HG02798 (cell line): Measurements from ENCODE around the gene PARP11.

Experiments
- ATAC-seq: cut with Tn5 transposase; IDR thresholded peaks from one replicate; pipeline ENCODE4 v1.9.1; 2021; ENCODE audit warnings: mild to moderate bottlenecking; ENCODE audit not compliant: unreplicated experiment, poor library complexity

PARP11 gene, protein sequence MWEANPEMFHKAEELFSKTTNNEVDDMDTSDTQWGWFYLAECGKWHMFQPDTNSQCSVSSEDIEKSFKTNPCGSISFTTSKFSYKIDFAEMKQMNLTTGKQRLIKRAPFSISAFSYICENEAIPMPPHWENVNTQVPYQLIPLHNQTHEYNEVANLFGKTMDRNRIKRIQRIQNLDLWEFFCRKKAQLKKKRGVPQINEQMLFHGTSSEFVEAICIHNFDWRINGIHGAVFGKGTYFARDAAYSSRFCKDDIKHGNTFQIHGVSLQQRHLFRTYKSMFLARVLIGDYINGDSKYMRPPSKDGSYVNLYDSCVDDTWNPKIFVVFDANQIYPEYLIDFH

GRCh38 chr12:3872800-3873636 lies at the start of gene PARP11:
Gene PARP11, minus strand, starts transcription at chr12:3873399. Its CDS starts 170 bp downstream, at chr12:3873229.
- peak; percentile 98 for ATAC-seq

- ATAC-seq = no peak
Measured at GRCh38 chr12:3922033-3922432, 48.8 kb upstream of the PARP11 start.

GRCh38 chr12:3921526-3921925 lies 48.3 kb upstream of the PARP11 start:
- ATAC-seq = no peak

DNA sequence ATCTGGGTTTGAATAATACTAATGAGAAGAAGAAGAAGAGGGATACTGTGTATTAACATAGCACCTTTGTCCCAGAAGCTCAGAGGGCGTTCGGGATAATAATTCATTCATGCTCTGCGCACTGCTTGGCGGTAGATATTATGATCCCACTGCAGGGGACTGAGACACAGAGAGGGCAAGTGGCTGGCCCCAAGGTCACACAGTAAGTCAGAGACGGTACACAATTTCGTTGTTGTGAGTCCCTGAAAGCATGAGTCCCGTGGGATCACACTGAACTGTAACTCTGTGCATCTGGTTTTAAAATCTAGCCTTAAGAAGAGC lies 47.9 kb upstream of the PARP11 start:
- ATAC-seq = no peak

DNA sequence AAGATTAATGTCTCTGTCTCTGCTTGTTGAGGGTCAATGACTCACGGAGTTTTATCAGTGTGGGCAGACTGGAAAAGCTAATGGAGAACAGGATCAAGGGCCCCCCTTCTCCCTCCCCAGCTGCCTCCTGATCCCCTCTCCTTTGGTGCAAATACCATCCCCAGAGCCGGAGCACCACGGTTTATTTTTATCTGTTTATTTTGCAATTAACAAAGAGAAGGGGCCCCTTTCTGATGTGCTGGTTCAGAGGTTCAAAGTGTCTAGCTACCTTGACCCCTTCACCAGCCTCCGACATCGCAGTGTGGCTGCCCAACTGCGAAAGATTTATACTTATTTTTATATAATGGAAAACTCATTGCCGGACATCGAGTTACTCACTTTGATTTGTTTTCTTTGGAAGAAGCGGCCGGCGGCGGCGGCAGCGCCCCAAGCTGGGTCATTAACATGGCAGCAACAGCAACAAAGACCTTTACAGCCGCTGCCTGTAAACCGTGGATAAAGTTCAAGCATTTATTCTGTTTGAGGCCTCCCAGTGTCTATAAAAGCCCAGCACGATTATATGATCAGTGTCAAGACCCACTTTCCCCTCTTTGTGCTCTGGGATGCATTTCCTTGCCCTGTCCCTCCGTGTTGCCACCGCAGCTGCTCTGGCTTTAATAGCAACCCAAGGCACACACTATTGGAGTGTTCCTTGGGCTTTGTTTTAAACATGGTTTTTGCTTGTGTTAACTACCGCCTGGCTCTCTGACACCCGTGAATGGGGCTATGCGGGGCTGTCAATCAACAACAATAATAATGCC lies 47.4 kb upstream of the PARP11 start:
- ATAC-seq = no peak

- no peak for ATAC-seq
Measured at GRCh38 chr12:3913278-3913677, 40.1 kb upstream of the PARP11 start.

GRCh38 chr12:3912863-3913262 lies 39.7 kb upstream of the PARP11 start:
- ATAC-seq = no peak

GRCh38 chr12:3911409-3911808 lies 38.2 kb upstream of the PARP11 start:
- ATAC-seq = no peak

DNA sequence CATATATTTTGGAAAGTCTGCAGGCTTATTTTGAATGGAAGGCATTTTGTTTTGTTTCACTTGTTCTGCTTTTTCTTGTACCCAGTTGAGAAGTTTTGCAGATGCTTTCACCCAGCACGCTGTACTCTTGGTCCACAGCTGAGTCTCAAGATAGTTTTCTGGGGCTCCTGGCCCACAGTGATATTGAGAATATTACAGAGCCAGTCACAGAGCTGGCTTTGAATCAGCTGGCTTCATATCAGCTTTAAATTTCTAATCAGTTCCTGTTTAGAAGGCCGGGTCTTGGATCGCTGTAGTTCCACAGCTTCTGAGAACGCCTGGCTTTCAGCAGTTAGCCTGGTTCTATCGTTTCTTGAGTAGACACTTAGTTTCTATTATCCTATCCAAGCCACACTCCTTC lies 32.5 kb upstream of the PARP11 start:
- ATAC-seq = no peak

GRCh38 chr12:3904999-3905398 lies 31.8 kb upstream of the PARP11 start:
- no peak for ATAC-seq

GRCh38 chr12:3902921-3903320 lies 29.7 kb upstream of the PARP11 start:
- no peak for ATAC-seq

DNA sequence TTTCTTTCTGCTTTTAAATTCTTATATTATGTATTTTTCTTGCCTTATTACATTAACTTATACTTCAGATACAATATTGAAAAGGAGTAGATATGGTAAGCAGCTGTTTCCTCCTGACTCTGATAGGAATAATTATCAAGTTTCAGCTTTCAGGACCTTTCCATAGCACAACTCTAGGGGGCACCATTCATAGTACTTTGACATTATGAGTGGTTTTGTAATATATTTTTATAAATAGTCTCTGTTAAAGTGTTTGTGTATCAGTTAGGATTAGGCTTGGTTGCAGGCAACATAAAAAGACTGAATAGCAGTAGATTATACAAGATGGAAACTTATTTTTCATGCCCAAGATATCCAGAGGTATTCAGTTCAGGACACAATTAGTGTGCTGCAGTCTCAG lies 27.9 kb upstream of the PARP11 start:
- no peak for ATAC-seq

- ATAC-seq = no peak
Measured at GRCh38 chr12:3898756-3899155, 25.6 kb upstream of the PARP11 start.

DNA sequence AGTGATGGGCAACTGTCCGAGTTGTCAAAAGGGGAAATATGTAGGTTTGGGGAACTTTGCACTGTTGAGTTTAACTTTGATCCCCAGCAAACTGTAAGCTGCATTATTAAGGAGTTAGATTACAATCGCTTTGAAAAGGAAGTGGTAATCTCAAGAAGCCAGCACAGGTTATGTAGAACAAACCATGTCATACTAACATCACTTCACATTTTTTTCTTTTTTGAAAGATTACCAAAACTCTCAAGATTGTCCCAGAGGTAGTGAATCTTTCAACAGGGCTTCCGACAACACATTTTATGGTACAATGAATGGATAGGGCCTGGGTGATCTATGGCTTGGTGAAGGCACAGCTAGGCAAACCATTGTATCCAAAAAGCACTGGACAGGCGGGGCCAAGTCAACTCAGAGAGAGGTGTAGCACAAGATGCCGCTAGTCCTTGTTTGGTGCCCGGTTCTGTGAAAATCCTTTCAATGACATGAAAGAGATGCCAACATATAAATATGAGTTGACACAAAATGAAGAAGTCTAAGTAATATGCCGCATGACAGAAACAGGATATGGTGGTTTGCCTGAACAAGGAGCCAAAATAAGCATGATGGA lies 24.3 kb upstream of the PARP11 start:
- no peak for ATAC-seq

DNA sequence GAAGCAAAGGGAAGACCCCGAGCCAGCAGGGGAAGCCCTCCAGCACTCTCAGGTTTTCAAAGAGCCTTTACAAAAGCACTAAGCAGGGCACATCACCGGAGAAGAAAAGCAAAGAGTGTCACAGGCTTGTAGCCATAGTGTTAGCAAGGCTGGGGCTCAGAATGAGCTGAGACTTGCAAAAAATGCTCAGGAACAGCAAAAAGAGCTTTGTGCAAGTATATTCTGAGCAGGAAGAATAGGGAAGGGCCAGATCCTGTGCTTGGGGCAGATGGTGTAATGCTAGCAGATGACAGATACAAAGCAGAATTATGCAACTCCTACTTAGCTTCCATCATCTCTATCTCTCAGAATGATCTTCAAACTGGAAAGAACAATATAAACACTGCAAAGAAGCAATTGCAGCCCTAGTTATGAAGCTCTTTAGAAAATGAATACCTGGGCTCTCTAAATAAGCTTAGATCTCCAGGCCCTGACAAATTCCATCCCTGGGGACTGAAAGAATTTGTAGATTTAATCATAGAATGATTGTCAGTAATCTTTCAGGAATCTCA lies 23.7 kb upstream of the PARP11 start:
- ATAC-seq = no peak

DNA sequence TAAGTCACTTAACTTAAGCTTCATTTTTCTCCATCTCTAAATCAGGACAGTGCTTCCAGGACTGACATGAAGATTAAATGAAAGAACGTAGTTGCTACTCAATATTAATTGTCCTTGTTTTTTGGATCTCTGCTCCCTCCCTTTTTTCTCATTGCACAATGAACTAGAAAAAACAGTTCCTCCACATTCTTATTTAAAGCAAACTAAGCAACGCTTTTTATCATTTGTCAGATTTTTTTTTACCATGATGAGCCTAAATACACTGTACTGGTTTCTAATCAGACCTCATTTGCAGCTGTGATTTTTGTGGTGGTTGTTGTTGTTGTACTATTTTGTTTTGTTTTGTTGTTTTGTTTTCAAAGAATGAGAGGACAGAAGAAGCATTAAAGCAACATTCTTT lies 23.2 kb upstream of the PARP11 start:
- no peak for ATAC-seq

GRCh38 chr12:3892631-3893030 lies 19.4 kb upstream of the PARP11 start:
- ATAC-seq = no peak

DNA sequence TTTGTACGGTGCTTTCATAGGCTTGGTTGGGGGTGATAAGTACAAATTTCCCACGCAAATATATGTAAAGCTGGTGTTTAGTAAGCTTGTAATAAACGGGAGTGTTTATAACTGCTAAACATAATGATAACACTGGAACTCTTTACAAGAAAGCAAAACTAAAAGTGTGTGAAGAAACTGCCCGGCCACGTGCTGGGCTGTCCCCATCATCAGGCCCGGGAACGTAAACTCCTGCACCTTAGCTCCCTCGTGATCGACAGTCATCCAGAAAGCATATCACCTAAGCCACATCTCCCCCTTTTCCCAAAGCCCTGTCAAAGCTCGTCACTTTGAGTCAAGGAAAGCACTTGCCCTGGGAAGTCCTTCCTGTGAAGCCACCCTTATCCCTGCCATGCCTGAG lies 18.0 kb upstream of the PARP11 start:
- no peak for ATAC-seq

GRCh38 chr12:3888659-3889058 lies 15.5 kb upstream of the PARP11 start:
- ATAC-seq = no peak
